OCI-LY1 (cell line): ENCODE data around the gene HELB.

Experiments
- EZH2 ChIP-seq: fragments of 200-600 bp; sonication (generic), shearing (Covaris generic); IDR thresholded peaks from 2 replicates; pipeline ENCODE4 v1.8.0; 2017; ENCODE audit warnings: borderline replicate concordance, mixed run types, mild to moderate bottlenecking, antibody characterized with exemption, low read length, moderate library complexity, mixed read lengths
- TF ChIP-seq, protein P1 (sequence below): fragments of 200-600 bp; sonication (generic), shearing (Covaris generic); IDR thresholded peaks from 2 replicates; pipeline ENCODE4 v1.5.1; 2017; ENCODE audit warnings: mild to moderate bottlenecking, antibody characterized with exemption, low read length, moderate library complexity, mixed read lengths

DNA sequence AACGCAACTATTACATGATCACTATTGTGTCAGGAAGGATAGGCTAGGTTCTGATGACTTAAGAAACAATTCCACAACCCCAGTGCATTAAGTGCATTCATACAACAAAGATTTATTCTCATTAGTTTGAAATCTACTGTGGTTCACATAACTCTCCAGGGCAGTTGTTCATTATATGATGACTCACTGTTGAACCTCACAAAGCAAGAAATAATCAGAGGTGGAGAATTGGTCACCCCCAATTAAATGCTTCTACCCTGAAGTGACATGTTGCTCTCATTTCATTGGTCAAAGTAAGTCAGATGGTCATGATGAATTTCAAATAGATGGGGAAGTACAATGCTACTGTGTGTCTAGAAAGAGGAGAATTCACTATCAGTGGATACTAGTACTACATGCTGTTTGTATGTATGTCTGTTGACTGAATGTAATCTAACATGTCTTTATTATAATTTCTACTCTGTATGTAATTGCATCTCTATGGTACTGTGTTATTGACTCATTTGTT, 6.1 kb upstream of the HELB start:
- TF ChIP-seq, protein P1, sequence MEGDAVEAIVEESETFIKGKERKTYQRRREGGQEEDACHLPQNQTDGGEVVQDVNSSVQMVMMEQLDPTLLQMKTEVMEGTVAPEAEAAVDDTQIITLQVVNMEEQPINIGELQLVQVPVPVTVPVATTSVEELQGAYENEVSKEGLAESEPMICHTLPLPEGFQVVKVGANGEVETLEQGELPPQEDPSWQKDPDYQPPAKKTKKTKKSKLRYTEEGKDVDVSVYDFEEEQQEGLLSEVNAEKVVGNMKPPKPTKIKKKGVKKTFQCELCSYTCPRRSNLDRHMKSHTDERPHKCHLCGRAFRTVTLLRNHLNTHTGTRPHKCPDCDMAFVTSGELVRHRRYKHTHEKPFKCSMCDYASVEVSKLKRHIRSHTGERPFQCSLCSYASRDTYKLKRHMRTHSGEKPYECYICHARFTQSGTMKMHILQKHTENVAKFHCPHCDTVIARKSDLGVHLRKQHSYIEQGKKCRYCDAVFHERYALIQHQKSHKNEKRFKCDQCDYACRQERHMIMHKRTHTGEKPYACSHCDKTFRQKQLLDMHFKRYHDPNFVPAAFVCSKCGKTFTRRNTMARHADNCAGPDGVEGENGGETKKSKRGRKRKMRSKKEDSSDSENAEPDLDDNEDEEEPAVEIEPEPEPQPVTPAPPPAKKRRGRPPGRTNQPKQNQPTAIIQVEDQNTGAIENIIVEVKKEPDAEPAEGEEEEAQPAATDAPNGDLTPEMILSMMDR = no peak
- no peak for TF ChIP-seq EZH2
